HEK293 (cell line): ENCODE measurements around the gene TEX261.

Experiments used
- CTCF ChIA-PET: fragments of 350-600 bp; formaldehyde crosslinking; extraction: SDS; loops from one replicate; lab custom pipeline; 2021; ENCODE audit warnings: antibody characterized with exemption; lab: Yijun Ruan, JAX
- POLR2A ChIA-PET: fragments of 300-600 bp; formaldehyde crosslinking; extraction: SDS; loops from one replicate; lab custom pipeline; 2020; ENCODE audit warnings: antibody characterized with exemption, inconsistent platforms; lab: Yijun Ruan, JAX
- H3K27ac ChIP-seq: fragments of 200-500 bp; sonication (Bioruptor generic); 2 replicates; pipeline ENCODE4 v1.5.1; 2014; ENCODE audit warnings: low read depth, low read length, control low read depth, inconsistent platforms; ENCODE audit errors: extremely low read depth
- H3K36me3 ChIP-seq, 2 experiments: fragments of 200-500 bp in 1 of 2; sonication (Bioruptor generic) in 1 of 2; 1 replicate in 1 of 2; 2 replicates in 1 of 2; pipeline ENCODE4 v1.5.1; 2014 to 2017; ENCODE audit warnings: inconsistent platforms in 2 of 2, low read length in 2 of 2; ENCODE audit not compliant: control insufficient read depth in 2 of 2, insufficient read depth in 1 of 2
- H3K4me1 ChIP-seq: fragments of 200-500 bp; sonication (Bioruptor generic); 2 replicates; pipeline ENCODE4 v1.5.1; 2014; ENCODE audit warnings: mild to moderate bottlenecking, low read length, inconsistent platforms; ENCODE audit not compliant: control insufficient read depth, insufficient read depth
- H3K4me3 ChIP-seq: 2 replicates; pipeline ENCODE4 v1.5.1; 2011; ENCODE audit warnings: low read depth, mild to moderate bottlenecking, control low read depth, low read length, moderate library complexity
- H3K9me3 ChIP-seq: fragments of 200-500 bp; sonication (Bioruptor generic); 2 replicates; pipeline ENCODE4 v1.5.1; 2014; ENCODE audit warnings: low read depth, low read length, inconsistent platforms; ENCODE audit not compliant: control insufficient read depth, insufficient read depth
- BCL11B ChIP-seq: fragments of 450-650 bp; formaldehyde crosslinking; IDR thresholded peaks from 2 replicates; pipeline ENCODE4 v1.5.1; 2016; ENCODE audit warnings: low read depth, missing biosample characterization, missing genetic modification characterization
- GLI2 ChIP-seq: fragments of 450-650 bp; formaldehyde crosslinking; IDR thresholded peaks from 2 replicates; pipeline ENCODE4; 2017; ENCODE audit warnings: missing biosample characterization, missing genetic modification characterization, low read depth, borderline replicate concordance
- KLF17 ChIP-seq: fragments of 450-650 bp; formaldehyde crosslinking; IDR thresholded peaks from 2 replicates; pipeline ENCODE4 v1.5.1; 2016; ENCODE audit warnings: missing biosample characterization, missing genetic modification characterization
- OSR2 ChIP-seq: fragments of 450-650 bp; formaldehyde crosslinking; IDR thresholded peaks from 2 replicates; pipeline ENCODE4 v1.5.1; 2016; ENCODE audit warnings: missing biosample characterization, missing genetic modification characterization
- SCRT1 ChIP-seq: fragments of 450-650 bp; formaldehyde crosslinking; IDR thresholded peaks from 2 replicates; pipeline ENCODE4 v1.5.1; 2016; ENCODE audit warnings: missing biosample characterization, missing genetic modification characterization, borderline replicate concordance
- ZBTB8A ChIP-seq: fragments of 450-650 bp; formaldehyde crosslinking; IDR thresholded peaks from 2 replicates; pipeline ENCODE4 v1.5.1; 2016; ENCODE audit warnings: missing biosample characterization, missing genetic modification characterization
- ZFHX2 ChIP-seq: fragments of 450-650 bp; formaldehyde crosslinking; conservative IDR thresholded peaks from 2 replicates; pipeline ENCODE4 v1.5.1; 2016; ENCODE audit warnings: missing biosample characterization, missing genetic modification characterization
- ZFP3 ChIP-seq: fragments of 450-650 bp; formaldehyde crosslinking; IDR thresholded peaks from 2 replicates; pipeline ENCODE4 v1.5.1; 2016; ENCODE audit warnings: low read depth, missing biosample characterization, missing genetic modification characterization
- ZNF112 ChIP-seq: fragments of 450-650 bp; formaldehyde crosslinking; IDR thresholded peaks from 2 replicates; pipeline ENCODE4 v1.5.0; 2017; ENCODE audit warnings: missing biosample characterization, missing genetic modification characterization
- ZNF155 ChIP-seq: fragments of 450-650 bp; formaldehyde crosslinking; IDR thresholded peaks from 2 replicates; pipeline ENCODE4 v1.5.1; 2016; ENCODE audit warnings: missing biosample characterization, missing genetic modification characterization
- ZNF23 ChIP-seq: fragments of 450-650 bp; formaldehyde crosslinking; IDR thresholded peaks from 2 replicates; pipeline ENCODE4 v1.5.1; 2016; ENCODE audit warnings: missing biosample characterization, missing genetic modification characterization, borderline replicate concordance
- ZNF292 ChIP-seq: fragments of 450-650 bp; formaldehyde crosslinking; IDR thresholded peaks from 2 replicates; pipeline ENCODE4 v1.5.1; 2016; ENCODE audit warnings: low read depth, missing biosample characterization, missing genetic modification characterization, borderline replicate concordance
- ZNF302 ChIP-seq: fragments of 450-650 bp; formaldehyde crosslinking; IDR thresholded peaks from 2 replicates; pipeline ENCODE4 v1.5.1; 2016; ENCODE audit warnings: missing biosample characterization, missing genetic modification characterization, low read depth
- ZNF311 ChIP-seq: fragments of 450-650 bp; formaldehyde crosslinking; IDR thresholded peaks from 2 replicates; pipeline ENCODE4 v1.5.1; 2017; ENCODE audit warnings: missing biosample characterization, missing genetic modification characterization, borderline replicate concordance
- ZNF529 ChIP-seq: fragments of 450-650 bp; formaldehyde crosslinking; IDR thresholded peaks from 2 replicates; pipeline ENCODE4 v1.5.1; 2017; ENCODE audit warnings: missing genetic modification characterization, missing biosample characterization; ENCODE audit not compliant: insufficient replicate concordance
- ZNF530 ChIP-seq: fragments of 450-650 bp; formaldehyde crosslinking; IDR thresholded peaks from 2 replicates; pipeline ENCODE4 v1.5.1; 2016; ENCODE audit warnings: low read depth, missing biosample characterization, missing genetic modification characterization
- ZNF561 ChIP-seq: fragments of 450-650 bp; IDR thresholded peaks from 2 replicates; pipeline ENCODE4 v1.5.1; 2018; ENCODE audit warnings: missing biosample characterization, missing genetic modification characterization, borderline replicate concordance
- ZNF585B ChIP-seq: fragments of 450-650 bp; formaldehyde crosslinking; IDR thresholded peaks from 2 replicates; pipeline ENCODE4 v1.5.1; 2016; ENCODE audit warnings: missing biosample characterization, missing genetic modification characterization
- ZNF660 ChIP-seq: fragments of 450-650 bp; IDR thresholded peaks from 2 replicates; pipeline ENCODE4 v1.5.1; 2018; ENCODE audit warnings: missing biosample characterization, mild to moderate bottlenecking, missing genetic modification characterization
- ZNF664 ChIP-seq: fragments of 450-650 bp; formaldehyde crosslinking; IDR thresholded peaks from 2 replicates; pipeline ENCODE4 v1.5.1; 2016; ENCODE audit warnings: missing biosample characterization, missing genetic modification characterization
- ZNF670 ChIP-seq: fragments of 450-650 bp; formaldehyde crosslinking; IDR thresholded peaks from 2 replicates; pipeline ENCODE4 v1.5.1; 2016; ENCODE audit warnings: missing biosample characterization, missing genetic modification characterization, low read depth
- ZNF707 ChIP-seq: fragments of 450-650 bp; formaldehyde crosslinking; IDR thresholded peaks from 2 replicates; pipeline ENCODE4 v1.5.1; 2016; ENCODE audit warnings: missing biosample characterization, missing genetic modification characterization
- ZNF768 ChIP-seq: fragments of 450-650 bp; formaldehyde crosslinking; IDR thresholded peaks from 2 replicates; pipeline ENCODE4 v1.5.1; 2018; ENCODE audit warnings: missing biosample characterization, mild to moderate bottlenecking, missing genetic modification characterization
- ZNF777 ChIP-seq: fragments of 450-650 bp; formaldehyde crosslinking; IDR thresholded peaks from 2 replicates; pipeline ENCODE4 v1.5.1; 2017; ENCODE audit warnings: missing biosample characterization, missing genetic modification characterization, borderline replicate concordance
- ZXDB ChIP-seq: fragments of 450-650 bp; formaldehyde crosslinking; IDR thresholded peaks from 2 replicates; pipeline ENCODE4 v1.5.1; 2016; ENCODE audit warnings: missing biosample characterization, missing genetic modification characterization
- TF ChIP-seq, protein P1 (sequence below): fragments of 450-650 bp; formaldehyde crosslinking; IDR thresholded peaks from 2 replicates; pipeline ENCODE4 v1.5.1; 2016; ENCODE audit warnings: missing biosample characterization, missing genetic modification characterization
- TF ChIP-seq, protein P2 (sequence below): IDR thresholded peaks from 2 replicates; pipeline ENCODE4 v1.6.1; 2011; ENCODE audit warnings: mild to moderate bottlenecking, low read depth, low read length, borderline replicate concordance

The TEX261 gene

GRCh38 chr2:70966681-70967080, 28.0 kb downstream of the TEX261 start:
- Histone ChIP-seq H3K27ac (no peak overlapping the region), H3K36me3 (peaks cover 0 to 13% of the 10 kb centered on the region in 2 experiments; a peak in 1 of 3 replicates), H3K4me3 (no peak overlapping the region), H3K4me1 (no peaks in the 10 kb centered on the region), H3K9me3 (no peaks in the 10 kb centered on the region)
- TF ChIP-seq ZNF530 (tag by site-specific recombination) (no peak), BCL11B (no peak), ZNF311 (no peak), ZNF707 (tag by site-specific recombination) (no peak), KLF17 (tag by site-specific recombination) (no peak), ZFP3 (tag by site-specific recombination) (no peak), ZNF660 (no peak), ZNF777 (tag by site-specific recombination) (no peak), ZNF155 (tag by site-specific recombination) (no peak), ZNF768 (tag by site-specific recombination) (no peak), ZNF112 (tag by site-specific recombination) (no peak), ZXDB (tag by site-specific recombination) (no peak), ZNF302 (tag by site-specific recombination) (no peak)
- TF ChIP-seq, protein P1, sequence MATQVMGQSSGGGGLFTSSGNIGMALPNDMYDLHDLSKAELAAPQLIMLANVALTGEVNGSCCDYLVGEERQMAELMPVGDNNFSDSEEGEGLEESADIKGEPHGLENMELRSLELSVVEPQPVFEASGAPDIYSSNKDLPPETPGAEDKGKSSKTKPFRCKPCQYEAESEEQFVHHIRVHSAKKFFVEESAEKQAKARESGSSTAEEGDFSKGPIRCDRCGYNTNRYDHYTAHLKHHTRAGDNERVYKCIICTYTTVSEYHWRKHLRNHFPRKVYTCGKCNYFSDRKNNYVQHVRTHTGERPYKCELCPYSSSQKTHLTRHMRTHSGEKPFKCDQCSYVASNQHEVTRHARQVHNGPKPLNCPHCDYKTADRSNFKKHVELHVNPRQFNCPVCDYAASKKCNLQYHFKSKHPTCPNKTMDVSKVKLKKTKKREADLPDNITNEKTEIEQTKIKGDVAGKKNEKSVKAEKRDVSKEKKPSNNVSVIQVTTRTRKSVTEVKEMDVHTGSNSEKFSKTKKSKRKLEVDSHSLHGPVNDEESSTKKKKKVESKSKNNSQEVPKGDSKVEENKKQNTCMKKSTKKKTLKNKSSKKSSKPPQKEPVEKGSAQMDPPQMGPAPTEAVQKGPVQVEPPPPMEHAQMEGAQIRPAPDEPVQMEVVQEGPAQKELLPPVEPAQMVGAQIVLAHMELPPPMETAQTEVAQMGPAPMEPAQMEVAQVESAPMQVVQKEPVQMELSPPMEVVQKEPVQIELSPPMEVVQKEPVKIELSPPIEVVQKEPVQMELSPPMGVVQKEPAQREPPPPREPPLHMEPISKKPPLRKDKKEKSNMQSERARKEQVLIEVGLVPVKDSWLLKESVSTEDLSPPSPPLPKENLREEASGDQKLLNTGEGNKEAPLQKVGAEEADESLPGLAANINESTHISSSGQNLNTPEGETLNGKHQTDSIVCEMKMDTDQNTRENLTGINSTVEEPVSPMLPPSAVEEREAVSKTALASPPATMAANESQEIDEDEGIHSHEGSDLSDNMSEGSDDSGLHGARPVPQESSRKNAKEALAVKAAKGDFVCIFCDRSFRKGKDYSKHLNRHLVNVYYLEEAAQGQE (tag by site-specific recombination): no peak
- CTCF ChIA-PET: interaction anchor here (0.6 to 2.3 kb wide), 8 partner anchors 12 to 405 kb away, joined by 3 to 17 read pairs (median 4); no protein-coding TSS in a partner anchor
- POLR2A ChIA-PET: interaction anchor here (1.6 kb wide), 1 partner anchor 12 kb away, joined by 3 read pairs; no protein-coding TSS in a partner anchor

DNA sequence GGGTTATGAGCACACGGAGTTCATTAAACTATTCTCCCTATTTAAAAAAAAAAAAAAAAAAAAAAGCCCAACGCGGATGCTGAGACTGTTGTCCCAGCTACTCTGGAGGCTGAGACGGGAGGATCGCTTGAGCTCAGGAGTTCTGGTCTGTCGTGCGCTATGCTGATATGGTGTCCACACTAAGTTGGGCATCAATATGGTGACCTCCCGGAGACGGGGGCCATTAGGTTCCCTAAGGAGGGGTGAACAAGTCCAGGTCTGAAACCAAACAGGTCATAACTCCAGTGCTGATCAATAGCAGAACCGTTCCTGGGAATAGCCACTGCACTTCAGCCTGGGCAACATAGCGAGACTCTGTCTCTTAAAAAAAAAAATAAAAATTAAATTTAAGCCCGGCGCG, 29.2 kb downstream of the TEX261 start:
- no peak overlapping the region for H3K27ac ChIP-seq
- H3K4me1 ChIP-seq: no peaks in the 10 kb centered on the region
- ChIA-PET POLR2A (interaction anchor here (0.7 kb wide), 1 partner anchor 414 kb away, joined by 5 read pairs; no protein-coding TSS in a partner anchor), CTCF (interaction anchor here (1.0 to 2.3 kb wide), 4 partner anchors 14 to 94 kb away, joined by 4 to 17 read pairs (median 8); no protein-coding TSS in a partner anchor)
- TF ChIP-seq ZNF292 (tag by site-specific recombination): no peak
- TF ChIP-seq, protein P2, sequence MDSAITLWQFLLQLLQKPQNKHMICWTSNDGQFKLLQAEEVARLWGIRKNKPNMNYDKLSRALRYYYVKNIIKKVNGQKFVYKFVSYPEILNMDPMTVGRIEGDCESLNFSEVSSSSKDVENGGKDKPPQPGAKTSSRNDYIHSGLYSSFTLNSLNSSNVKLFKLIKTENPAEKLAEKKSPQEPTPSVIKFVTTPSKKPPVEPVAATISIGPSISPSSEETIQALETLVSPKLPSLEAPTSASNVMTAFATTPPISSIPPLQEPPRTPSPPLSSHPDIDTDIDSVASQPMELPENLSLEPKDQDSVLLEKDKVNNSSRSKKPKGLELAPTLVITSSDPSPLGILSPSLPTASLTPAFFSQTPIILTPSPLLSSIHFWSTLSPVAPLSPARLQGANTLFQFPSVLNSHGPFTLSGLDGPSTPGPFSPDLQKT: no peak
- TF ChIP-seq ZBTB8A (tag by site-specific recombination): no peak
- no peak for TF ChIP-seq ZNF670 (tag by site-specific recombination)
- no peak for TF ChIP-seq OSR2 (tag by site-specific recombination)
- no peak for TF ChIP-seq KLF17 (tag by site-specific recombination)
- no peak for TF ChIP-seq SCRT1 (tag by site-specific recombination)
- no peak for TF ChIP-seq ZFP3 (tag by site-specific recombination)
- no peak for TF ChIP-seq ZFHX2
- TF ChIP-seq ZNF23: no peak
- TF ChIP-seq ZNF585B: no peak
- no peak for TF ChIP-seq ZNF529 (tag by site-specific recombination)
- TF ChIP-seq GLI2 (tag by site-specific recombination): no peak
- TF ChIP-seq ZNF561 (tag by site-specific recombination): no peak
- TF ChIP-seq ZNF664 (tag by site-specific recombination): no peak
- no peak overlapping the region for H3K4me3 ChIP-seq
- H3K36me3 ChIP-seq: peaks cover 0 to 13% of the 10 kb centered on the region in 2 experiments; a peak in 1 of 3 replicates
- no peaks in the 10 kb centered on the region for H3K9me3 ChIP-seq
